IPS DF 6.9 (cell line): ENCODE measurements around the gene PRKCQ.

ENCODE experiments used
- DNase-seq: peaks from one replicate; pipeline ENCODE4 v3.0.0-alpha.2; 2013; ENCODE audit warnings: low read depth, low spot score
- H3K27ac ChIP-seq: one replicate; pipeline ENCODE4 v1.5.1; 2013; ENCODE audit warnings: low read length, control low read depth
- H3K27me3 ChIP-seq: 2 replicates; pipeline ENCODE4 v1.6.1; 2013; ENCODE audit warnings: mild to moderate bottlenecking, low read length; ENCODE audit not compliant: control insufficient read depth, insufficient read depth
- H3K36me3 ChIP-seq: 2 replicates; pipeline ENCODE4 v1.6.1; 2013; ENCODE audit warnings: low read length; ENCODE audit not compliant: control insufficient read depth, insufficient read depth
- H3K4me1 ChIP-seq: 2 replicates; pipeline ENCODE4 v1.6.1; 2013; ENCODE audit warnings: low read length; ENCODE audit not compliant: control insufficient read depth, insufficient read depth
- H3K4me3 ChIP-seq: 2 replicates; pipeline ENCODE4 v1.5.1; 2013; ENCODE audit warnings: mild to moderate bottlenecking, low read length
- H3K9me3 ChIP-seq: 2 replicates; pipeline ENCODE4 v1.6.1; 2013; ENCODE audit warnings: low read length, inconsistent platforms; ENCODE audit not compliant: control insufficient read depth, insufficient read depth
- WGBS: extraction: QIAGEN DNeasy Blood & Tissue Kit; methylation state at CpG from one replicate; pipeline ENCODE4 v1.1.7; 2013; ENCODE audit warnings: mixed read lengths, missing lambda C conversion rate; ENCODE audit not compliant: insufficient read length, insufficient coverage; 5-methylcytosine and 5-hydroxymethylcytosine counted together

PRKCQ gene

GRCh38 chr10:6400821-6401465, 179.1 kb downstream of the PRKCQ start:
- Histone ChIP-seq H3K4me3 (no peak overlapping the region), H3K9me3 (no peaks in the 10 kb centered on the region), H3K36me3 (no peaks in the 10 kb centered on the region), H3K27me3 (no peaks in the 10 kb centered on the region), H3K4me1 (no peaks in the 10 kb centered on the region; the same call in 1 of the 2 replicates), H3K27ac (no peak overlapping the region)
- DNase-seq, result no peak
- no CpG with 5 or more reads among the region's 12 CpGs for WGBS

- H3K27ac ChIP-seq, result no peak overlapping the region
- no peaks in the 10 kb centered on the region for H3K27me3 ChIP-seq
- no peaks in the 10 kb centered on the region; the same call in 1 of the 2 replicates for H3K4me1 ChIP-seq
- WGBS, result no CpG with 5 or more reads among the region's 7 CpGs
- H3K4me3 ChIP-seq, result no peak overlapping the region
- no peaks in the 10 kb centered on the region for H3K36me3 ChIP-seq
- H3K9me3 ChIP-seq, result no peaks in the 10 kb centered on the region
- DNase-seq, result no peak
Measured at GRCh38 chr10:6400331-6400730, 179.7 kb downstream of the PRKCQ start.

GRCh38 chr10:6399879-6400278, 180.2 kb downstream of the PRKCQ start:
- no peak overlapping the region for H3K4me3 ChIP-seq
- DNase-seq, result no peak
- H3K36me3 ChIP-seq, result no peaks in the 10 kb centered on the region
- no CpG with 5 or more reads among the region's 8 CpGs for WGBS
- no peaks in the 10 kb centered on the region for H3K27me3 ChIP-seq
- no peaks in the 10 kb centered on the region; the same call in 1 of the 2 replicates for H3K4me1 ChIP-seq
- H3K9me3 ChIP-seq, result no peaks in the 10 kb centered on the region
- no peak overlapping the region for H3K27ac ChIP-seq

- no peaks in the 10 kb centered on the region; the same call in 1 of the 2 replicates for H3K4me1 ChIP-seq
- no peak overlapping the region for H3K27ac ChIP-seq
- H3K27me3 ChIP-seq, result no peaks in the 10 kb centered on the region
- no peak for DNase-seq
- no peaks in the 10 kb centered on the region for H3K36me3 ChIP-seq
- H3K9me3 ChIP-seq, result no peaks in the 10 kb centered on the region
- no CpG with 5 or more reads among the region's 5 CpGs for WGBS
- H3K4me3 ChIP-seq, result no peak overlapping the region
Measured at GRCh38 chr10:6399231-6399741, 180.8 kb downstream of the PRKCQ start.

GRCh38 chr10:6398399-6398798, 181.7 kb downstream of the PRKCQ start:
- H3K9me3 ChIP-seq, result no peaks in the 10 kb centered on the region
- no peak for DNase-seq
- H3K4me1 ChIP-seq, result no peaks in the 10 kb centered on the region; the same call in 1 of the 2 replicates
- no peak overlapping the region for H3K4me3 ChIP-seq
- H3K36me3 ChIP-seq, result no peaks in the 10 kb centered on the region
- no CpG with 5 or more reads among the region's 2 CpGs for WGBS
- no peaks in the 10 kb centered on the region for H3K27me3 ChIP-seq
- H3K27ac ChIP-seq, result no peak overlapping the region

- Histone ChIP-seq H3K27ac (no peak overlapping the region), H3K9me3 (no peaks in the 10 kb centered on the region), H3K27me3 (no peaks in the 10 kb centered on the region), H3K4me3 (no peak overlapping the region), H3K4me1 (no peaks in the 10 kb centered on the region; the same call in 1 of the 2 replicates), H3K36me3 (no peaks in the 10 kb centered on the region)
- no peak for DNase-seq
- WGBS, result no CpG with 5 or more reads among the region's 4 CpGs
Measured at GRCh38 chr10:6396652-6397051, 183.4 kb downstream of the PRKCQ start.

GRCh38 chr10:6396226-6396625, 183.8 kb downstream of the PRKCQ start:
- no peaks in the 10 kb centered on the region for H3K36me3 ChIP-seq
- H3K27me3 ChIP-seq, result no peaks in the 10 kb centered on the region
- no CpG with 5 or more reads among the region's 4 CpGs for WGBS
- no peak for DNase-seq
- no peak overlapping the region for H3K27ac ChIP-seq
- H3K9me3 ChIP-seq, result no peaks in the 10 kb centered on the region
- H3K4me3 ChIP-seq, result no peak overlapping the region
- no peaks in the 10 kb centered on the region; the same call in 1 of the 2 replicates for H3K4me1 ChIP-seq

GRCh38 chr10:6395606-6396005, 184.5 kb downstream of the PRKCQ start:
- no peaks in the 10 kb centered on the region for H3K27me3 ChIP-seq
- WGBS, result no CpG with 5 or more reads among the region's 8 CpGs
- H3K4me3 ChIP-seq, result no peak overlapping the region
- DNase-seq, result no peak
- H3K9me3 ChIP-seq, result no peaks in the 10 kb centered on the region
- no peak overlapping the region for H3K27ac ChIP-seq
- H3K36me3 ChIP-seq, result no peaks in the 10 kb centered on the region
- H3K4me1 ChIP-seq, result no peaks in the 10 kb centered on the region; the same call in 1 of the 2 replicates

- Histone ChIP-seq H3K9me3 (no peaks in the 10 kb centered on the region), H3K4me3 (no peak overlapping the region), H3K27ac (no peak overlapping the region), H3K27me3 (no peaks in the 10 kb centered on the region), H3K36me3 (no peaks in the 10 kb centered on the region), H3K4me1 (no peaks in the 10 kb centered on the region)
- DNase-seq, result no peak
- WGBS, result no CpG with 5 or more reads among the region's 5 CpGs
Measured at GRCh38 chr10:6394084-6394483, 186.0 kb downstream of the PRKCQ start.

- DNase-seq, result no peak
- no peak overlapping the region for H3K27ac ChIP-seq
- no CpG with 5 or more reads among the region's 2 CpGs for WGBS
Measured at GRCh38 chr10:6393168-6393567, 186.9 kb downstream of the PRKCQ start.

More at GRCh38 chr10:6393168-6393567, 186.9 kb downstream of the PRKCQ start:
- no peaks in the 10 kb centered on the region for H3K9me3 ChIP-seq
- H3K4me3 ChIP-seq, result no peak overlapping the region
- H3K36me3 ChIP-seq, result no peaks in the 10 kb centered on the region
- H3K4me1 ChIP-seq, result no peaks in the 10 kb centered on the region
- H3K27me3 ChIP-seq, result no peaks in the 10 kb centered on the region
